GM18870 (cell line): ENCODE measurements around the gene C6orf62.
"Not testable (repeated sequence)": the region's sequence is repeated elsewhere in the genome, so short reads cannot be mapped to it uniquely, and the experiment has no call there.

ENCODE experiments used
- ATAC-seq: cut with Tn5 transposase; IDR thresholded peaks from one replicate; pipeline ENCODE4 v1.9.1; 2021; ENCODE audit warnings: moderate library complexity; ENCODE audit not compliant: unreplicated experiment

C6orf62 gene

DNA sequence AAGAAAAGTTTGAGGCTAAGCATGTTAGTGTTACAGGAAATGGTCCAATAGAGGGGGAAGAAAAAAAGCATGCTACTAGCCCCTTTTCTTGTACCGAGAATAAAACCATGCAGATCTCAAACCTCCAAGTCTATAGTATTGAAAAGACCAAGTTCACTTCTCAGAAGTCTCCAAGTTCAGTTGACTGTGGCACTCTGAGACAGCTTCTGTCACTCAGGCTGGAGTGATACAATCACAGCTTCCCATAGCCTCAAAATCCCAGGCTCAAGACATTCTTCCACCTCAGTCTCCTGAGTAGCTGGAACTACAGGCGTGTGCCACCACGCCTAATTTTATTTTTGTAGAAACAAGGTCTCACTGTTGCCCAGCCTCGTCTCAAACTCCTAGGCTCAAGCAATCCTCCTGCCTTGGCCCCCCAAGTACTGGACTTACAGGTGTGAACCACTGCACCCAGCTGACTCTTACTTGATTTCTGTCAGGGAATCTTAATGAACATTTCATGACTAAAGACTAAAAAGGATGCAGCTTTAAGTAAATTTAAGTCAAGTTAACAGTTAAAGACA lies 16.2 kb downstream of the C6orf62 start:
- ATAC-seq: no peak

DNA sequence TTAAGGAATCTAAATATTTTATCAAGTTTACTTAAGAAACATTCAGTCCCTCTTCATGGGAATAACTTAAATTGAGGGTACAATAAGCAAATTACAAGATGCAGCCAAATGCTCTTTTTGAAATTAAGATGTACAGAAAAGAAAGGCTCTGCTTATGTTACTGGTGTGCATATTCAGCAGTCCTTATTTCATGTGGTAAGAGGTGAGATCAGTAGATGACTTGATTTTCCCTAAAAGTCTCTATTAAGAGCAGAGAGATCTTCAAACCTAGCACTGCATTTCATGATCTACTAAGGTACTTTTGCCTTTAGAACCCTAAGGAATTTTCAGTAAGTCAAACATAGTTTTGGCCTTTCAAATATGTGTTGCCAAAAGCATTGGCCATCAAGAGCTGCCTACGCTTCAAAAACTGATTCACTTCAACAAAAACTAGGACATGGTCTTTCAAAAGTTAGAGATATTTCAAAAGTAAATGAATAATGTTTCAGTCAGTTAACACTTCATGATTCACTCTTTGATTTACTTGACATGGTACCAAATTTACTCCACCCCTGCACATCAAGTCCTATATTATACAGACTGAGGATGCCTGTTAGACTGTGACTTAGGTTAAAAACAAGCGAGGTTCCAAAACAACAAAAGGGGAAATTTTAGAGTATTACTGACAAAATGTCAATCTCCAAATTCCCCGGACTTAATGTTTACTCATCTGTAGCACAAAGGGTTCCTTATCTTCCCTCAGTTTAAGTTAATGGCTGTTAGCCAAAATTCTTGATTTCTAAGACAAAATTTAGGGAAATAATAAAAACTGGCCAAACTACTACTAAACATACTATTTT lies 19.2 kb downstream of the C6orf62 start:
- ATAC-seq: no peak

DNA sequence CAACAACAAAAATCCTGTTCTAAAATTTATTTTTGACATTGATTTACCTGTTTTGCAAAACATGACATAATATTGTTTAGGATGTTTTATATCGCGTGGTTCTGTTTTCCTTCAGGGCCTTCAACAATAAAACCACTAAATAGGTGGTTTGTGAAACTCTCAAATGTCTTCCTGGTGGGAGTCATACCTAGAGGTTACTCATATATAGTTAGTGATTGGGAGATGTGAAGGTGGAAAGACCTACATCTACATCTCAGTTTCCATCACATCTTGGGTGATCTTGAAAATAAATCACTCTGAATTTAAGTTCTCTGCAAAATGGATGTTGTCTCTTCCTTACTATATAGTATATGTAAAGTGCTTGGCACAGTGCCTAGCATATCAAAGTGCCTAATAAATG lies 22.9 kb downstream of the C6orf62 start:
- ATAC-seq: no peak

DNA sequence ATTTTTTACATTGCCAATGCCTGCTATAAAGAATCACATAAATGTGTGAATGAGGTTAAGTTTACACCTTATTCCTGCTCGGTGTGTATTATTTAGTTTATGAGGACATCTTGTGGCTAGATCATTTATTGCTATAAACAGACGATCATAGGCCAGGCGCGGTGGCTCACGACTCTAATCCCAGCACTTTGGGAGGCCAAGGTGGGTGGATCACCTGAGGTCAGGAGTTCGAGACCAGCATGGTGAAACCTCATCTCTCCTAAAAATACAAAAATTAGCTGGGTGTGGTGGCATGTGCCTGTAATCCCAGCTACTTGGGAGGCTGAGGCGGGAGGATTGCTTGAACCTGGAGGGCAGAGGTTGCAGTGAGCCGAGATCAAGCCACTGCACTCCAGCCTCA lies 23.3 kb downstream of the C6orf62 start:
- not testable (repeated sequence) for ATAC-seq

DNA sequence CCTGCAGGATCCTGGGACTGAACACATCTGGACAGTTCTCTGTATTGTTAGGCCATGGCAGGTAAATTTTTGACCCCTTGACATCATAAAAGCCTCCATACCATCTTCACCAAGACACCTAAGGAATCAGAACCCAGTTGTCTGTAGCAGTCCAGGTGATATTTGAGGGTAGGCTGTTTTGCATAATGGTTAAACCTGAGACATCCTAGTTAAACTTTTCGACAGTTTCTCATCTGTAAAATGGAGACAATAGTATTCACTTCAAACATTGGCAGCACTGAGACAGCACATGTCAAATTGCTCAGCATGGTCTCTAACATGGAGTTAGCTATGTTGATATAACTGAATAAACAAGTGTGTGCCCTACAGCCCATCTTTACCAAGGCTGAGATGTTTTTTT lies 24.8 kb downstream of the C6orf62 start:
- no peak for ATAC-seq

GRCh38 chr6:24692848-24693592 lies 25.9 kb downstream of the C6orf62 start:
- ATAC-seq: no peak

GRCh38 chr6:24692415-24692814 lies 26.5 kb downstream of the C6orf62 start:
- no peak for ATAC-seq

DNA sequence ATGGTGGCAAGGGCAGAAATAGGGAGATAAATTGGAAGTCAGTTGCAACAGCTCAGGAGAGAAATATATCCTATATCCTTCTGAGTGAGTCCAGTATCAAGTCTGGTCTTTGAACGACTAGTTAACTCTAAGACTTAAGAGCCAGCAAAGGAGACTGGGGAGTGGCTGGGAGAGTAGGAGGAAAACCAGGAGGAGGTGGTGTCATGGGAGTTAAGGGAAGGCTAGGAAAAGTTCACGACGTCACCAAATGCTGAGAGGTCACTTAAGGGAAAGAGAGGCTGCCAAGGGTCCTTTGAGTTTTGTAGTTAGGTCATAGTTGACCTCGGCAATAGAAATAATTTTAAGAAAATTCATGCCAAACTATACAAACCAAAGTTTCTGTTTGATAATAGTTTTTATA lies 27.0 kb downstream of the C6orf62 start:
- ATAC-seq: no peak

- no peak for ATAC-seq
Observed at GRCh38 chr6:24691550-24691949, 27.4 kb downstream of the C6orf62 start.

- ATAC-seq: no peak
Observed at GRCh38 chr6:24690593-24690992, 28.4 kb downstream of the C6orf62 start.

- no peak for ATAC-seq
Observed at GRCh38 chr6:24689964-24690363, 29.0 kb downstream of the C6orf62 start.

- no peak for ATAC-seq
Observed at GRCh38 chr6:24686946-24687345, 32.0 kb downstream of the C6orf62 start.

DNA sequence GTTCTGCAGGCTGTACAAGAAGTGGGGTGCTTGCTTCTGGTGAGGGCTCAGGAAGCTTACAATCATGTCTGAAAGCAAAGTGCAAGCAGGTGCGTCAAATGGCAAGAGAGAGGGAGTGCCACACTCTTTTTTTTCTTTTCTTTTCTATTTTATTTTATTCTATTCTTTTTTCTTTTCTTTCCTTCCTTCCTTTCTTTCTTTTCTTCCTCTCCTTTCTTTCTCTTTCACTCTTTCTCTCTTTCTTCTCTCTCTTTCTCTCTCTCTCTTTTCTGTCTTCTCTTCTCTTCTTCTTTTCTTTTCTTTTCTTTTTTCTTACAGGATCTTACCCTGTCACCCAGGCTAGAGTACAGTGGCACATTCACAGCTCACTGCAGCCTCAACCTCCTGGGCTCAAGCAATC lies 32.5 kb downstream of the C6orf62 start:
- ATAC-seq: no peak

- ATAC-seq: no peak
Observed at GRCh38 chr6:24683297-24684296, 35.4 kb downstream of the C6orf62 start.

GRCh38 chr6:24680582-24680981 lies 38.4 kb downstream of the C6orf62 start:
- no peak for ATAC-seq

DNA sequence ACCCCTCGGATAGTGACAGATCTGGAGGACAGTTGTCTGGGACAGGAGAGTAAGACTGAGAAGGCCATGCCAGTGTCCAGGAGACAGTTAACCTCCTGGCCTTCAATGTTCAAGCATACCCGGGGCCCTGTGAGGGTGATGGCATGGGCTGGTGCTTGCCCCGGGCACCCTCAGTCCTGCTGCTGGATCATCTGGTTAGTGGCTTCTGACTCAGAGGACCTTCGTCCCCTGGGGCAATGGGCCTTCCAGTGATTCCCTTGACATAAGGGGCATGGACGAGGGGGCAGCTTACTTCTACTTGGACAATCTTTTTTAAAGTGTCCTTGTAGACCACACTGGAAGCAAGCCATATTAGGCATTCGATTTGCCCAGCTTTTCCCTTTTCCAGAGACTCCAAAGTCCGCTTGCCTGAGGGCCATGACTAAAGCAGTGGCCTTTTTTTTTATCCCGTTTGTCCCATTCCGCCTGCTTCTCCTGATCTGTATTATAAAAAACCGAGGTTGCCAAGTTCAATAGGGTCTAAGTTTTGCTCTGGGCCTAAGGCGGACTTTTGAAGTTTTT lies 40.1 kb downstream of the C6orf62 start:
- not testable (repeated sequence) for ATAC-seq

- no peak for ATAC-seq
Observed at GRCh38 chr6:24673625-24674024, 45.3 kb downstream of the C6orf62 start.

- no peak for ATAC-seq
Observed at GRCh38 chr6:24672620-24673182, 46.3 kb downstream of the C6orf62 start.

- ATAC-seq: not testable (repeated sequence)
Observed at GRCh38 chr6:24671077-24671476, 47.9 kb downstream of the C6orf62 start.

DNA sequence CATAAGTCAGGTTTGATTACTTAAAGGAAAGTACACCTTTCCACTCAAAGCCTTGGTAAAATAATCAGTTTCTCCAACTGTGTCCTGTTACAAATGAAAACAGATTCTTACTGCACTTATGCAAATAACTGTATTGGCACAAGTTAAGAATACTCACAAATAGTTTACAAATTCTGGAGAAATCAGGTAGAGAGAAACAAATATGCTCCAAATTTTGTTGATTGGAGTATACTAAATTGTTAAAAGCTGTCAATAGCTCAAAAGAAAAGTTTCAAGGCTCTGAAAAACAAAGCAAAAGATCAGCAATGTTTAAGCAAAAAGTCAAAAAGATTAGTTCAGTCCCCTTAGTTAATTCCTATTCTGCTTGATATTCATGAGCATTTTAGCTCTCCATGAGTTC lies 48.5 kb downstream of the C6orf62 start:
- not testable (repeated sequence) for ATAC-seq
